SK-N-DZ (cell line): ENCODE data around the gene KRTAP27-1. TPM values are rescaled to one million over a fixed set of nuclear protein-coding genes. Genes with fewer than 3 reads are reported as not detected.

Source experiments
- DNase-seq: peaks from one replicate; pipeline ENCODE4 v3.0.0-alpha.2; 2015; ENCODE audit warnings: low spot score
- polyA plus RNA-seq, 2 experiments: library from polyadenylated mRNA; depleted of rRNA; stranded (reverse); fragments of >200 nt; gene quantifications; 2 replicates each; pipeline ENCODE4 v1.2.3, GENCODE V29; 2014

KRTAP27-1 gene, protein sequence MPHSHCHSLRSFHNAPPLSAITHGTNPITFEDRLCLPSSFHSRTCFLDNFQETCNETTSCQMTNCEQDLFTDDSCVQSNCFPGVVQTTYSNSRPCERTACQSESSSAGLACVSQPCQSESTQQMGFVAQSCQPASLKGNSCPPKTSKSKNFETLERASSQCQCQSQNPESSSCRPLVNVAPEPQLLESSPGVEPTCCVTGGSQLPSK
- polyA plus RNA-seq (2014; cell fraction: cytosol; rRNA removed), result not detected in 2 replicates
- polyA plus RNA-seq (2014; cell fraction: nucleus; rRNA removed), result not detected in 2 replicates

GRCh38 chr21:30337276-30337744, at the start of gene KRTAP27-1:
Gene KRTAP27-1 (minus strand): TSS chr21:30337694. CDS start chr21:30337668, 26 bp downstream.
- DNase-seq, result no peak

DNA sequence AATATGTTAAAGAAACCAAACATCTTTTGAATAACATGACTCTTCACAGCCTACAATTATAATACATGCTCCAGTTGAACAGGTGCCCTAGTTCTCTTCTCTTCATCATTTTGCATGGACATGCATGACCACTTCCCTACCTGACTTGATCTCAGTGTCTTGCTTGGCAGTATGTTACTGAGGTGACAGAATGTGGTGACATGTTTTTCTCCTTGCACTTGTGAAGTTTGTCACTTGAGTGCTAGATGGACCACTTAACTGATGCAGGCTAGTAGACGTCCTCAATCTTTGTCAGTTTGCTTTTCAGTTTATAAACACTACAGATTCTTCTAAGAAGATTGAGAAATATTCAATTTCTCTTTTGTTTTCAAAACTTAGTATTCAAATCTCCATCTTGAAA, 44.7 kb upstream of the KRTAP27-1 start:
- no peak for DNase-seq

GRCh38 chr21:30372139-30372770, 34.8 kb upstream of the KRTAP27-1 start, which contains the start of gene KRTAP13-2:
Gene KRTAP13-2 (minus strand): TSS chr21:30372271. CDS start chr21:30372213, 58 bp downstream.
- DNase-seq, result no peak

- no peak for DNase-seq
These were observed 18.4 kb upstream of the KRTAP27-1 start for GRCh38 chr21:30355906-30356305.

DNA sequence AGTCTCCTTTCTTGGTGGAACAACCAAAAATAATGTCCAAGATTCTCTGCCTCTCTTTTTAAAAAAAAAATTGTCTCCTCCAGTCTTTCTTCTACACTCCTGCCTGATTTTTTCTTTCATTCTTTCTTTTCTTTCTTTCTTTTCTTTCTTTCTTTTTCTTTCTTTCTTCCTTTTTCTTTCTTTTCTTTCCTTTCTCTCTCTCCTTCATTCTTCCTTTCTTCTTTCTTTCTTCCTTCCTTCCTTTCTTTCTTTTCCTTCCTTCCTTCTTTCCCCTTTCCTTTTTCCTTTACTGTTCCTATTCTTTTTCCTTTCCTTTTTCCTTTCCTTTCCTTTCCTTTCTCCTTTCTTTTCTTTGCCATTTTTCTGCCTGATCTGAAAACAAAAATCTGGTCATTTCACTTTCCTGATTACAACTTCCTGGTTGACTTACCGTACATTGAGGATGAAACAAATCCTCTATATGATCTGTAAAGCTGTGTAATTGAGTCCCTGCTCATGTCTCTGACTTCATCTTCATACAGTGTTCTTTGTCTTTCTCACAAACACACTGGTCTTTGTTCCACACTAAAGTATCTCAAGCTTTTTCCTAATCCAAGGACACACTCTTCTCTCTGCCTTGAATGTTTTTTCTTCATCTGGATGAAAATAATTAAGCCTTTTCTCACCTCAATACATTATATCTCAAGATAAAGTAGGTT, 17.0 kb upstream of the KRTAP27-1 start:
- no peak for DNase-seq

DNA sequence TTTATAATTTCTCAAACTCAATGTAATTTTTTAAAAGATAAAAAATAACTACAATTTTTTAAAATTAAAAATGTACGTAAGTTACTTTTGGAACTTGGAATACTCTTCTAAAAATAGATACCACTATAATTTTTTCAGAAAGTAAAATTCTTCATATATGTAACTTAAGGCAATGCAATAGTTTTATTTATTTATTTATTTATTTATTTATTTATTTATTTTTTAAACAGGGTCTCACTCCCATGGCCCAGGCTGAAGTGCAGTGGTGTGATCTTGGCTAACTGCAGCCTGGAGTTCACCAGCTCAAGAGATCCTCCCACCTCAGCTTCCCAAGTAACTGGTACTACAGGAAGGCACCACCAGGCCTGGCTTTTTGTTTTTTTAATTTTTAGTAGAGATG, 14.0 kb upstream of the KRTAP27-1 start:
- no peak for DNase-seq

DNA sequence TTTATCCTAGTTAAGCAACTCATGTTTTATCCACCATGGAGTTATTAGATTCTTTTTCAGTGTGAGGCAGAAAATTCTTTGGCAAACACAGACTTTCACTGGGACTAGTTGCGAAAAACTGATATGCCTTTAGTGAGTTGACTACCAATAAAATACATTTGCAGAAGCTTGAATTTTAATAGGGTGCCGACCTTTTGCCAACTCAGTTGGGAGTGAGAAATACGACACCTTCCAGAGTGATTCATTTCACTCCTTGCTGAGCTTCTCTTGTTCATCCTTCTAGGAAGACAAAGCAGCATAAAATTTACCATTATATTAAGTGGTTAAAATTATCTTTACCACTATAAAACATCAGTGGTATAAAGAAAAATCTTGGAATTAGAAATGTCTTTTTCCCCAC, 12.1 kb upstream of the KRTAP27-1 start:
- DNase-seq, result no peak

- DNase-seq, result no peak
These were observed 11.0 kb upstream of the KRTAP27-1 start, which contains the start of gene KRTAP23-1 for GRCh38 chr21:30348506-30348905. Gene KRTAP23-1 (minus strand): TSS chr21:30348606. CDS start chr21:30348606, 0 bp downstream.

- DNase-seq, result no peak
These were observed 7.5 kb upstream of the KRTAP27-1 start for GRCh38 chr21:30345014-30345413.

GRCh38 chr21:30340714-30341573, 3.5 kb upstream of the KRTAP27-1 start:
- DNase-seq, result peak; percentile 32

DNA sequence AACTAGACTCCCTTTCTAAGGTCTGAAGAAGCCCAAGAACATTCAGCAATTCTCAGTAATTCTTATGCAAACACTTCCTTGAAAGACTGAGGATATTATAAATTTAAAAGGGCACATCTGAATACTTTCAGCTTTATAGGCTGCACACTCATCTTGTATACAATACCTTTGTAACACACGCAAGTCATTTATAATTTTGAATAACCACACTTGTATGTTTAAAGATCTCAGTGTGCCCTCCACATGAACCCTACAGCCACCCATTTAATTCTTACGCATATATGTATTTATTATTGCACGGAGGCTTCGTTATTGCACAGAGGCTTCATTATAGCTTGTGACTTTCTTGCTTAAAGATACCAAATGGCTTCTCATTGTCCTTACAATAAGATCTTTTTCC, 1.2 kb upstream of the KRTAP27-1 start:
- no peak for DNase-seq

GRCh38 chr21:30337772-30338171, 278 bp upstream of the KRTAP27-1 start:
- no peak for DNase-seq

DNA sequence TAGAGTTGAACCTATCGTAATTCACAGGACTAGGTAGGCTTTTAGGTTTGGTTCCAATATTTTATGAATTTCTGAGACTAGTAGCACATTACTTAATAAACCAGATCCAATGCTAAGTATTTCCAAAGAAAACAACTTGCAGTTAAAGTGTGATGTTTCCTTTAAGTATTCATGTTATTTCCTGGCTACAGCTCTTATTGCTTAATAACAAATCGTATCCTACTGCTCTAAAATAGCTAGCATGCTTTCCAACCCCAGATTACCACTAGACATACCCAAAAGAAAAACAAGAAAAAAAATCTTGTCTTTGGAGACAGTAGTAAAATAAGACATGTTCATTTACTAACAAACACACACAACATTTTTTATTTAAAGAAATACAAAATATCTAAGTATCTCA, 898 bp downstream of the KRTAP27-1 start:
- no peak for DNase-seq

DNA sequence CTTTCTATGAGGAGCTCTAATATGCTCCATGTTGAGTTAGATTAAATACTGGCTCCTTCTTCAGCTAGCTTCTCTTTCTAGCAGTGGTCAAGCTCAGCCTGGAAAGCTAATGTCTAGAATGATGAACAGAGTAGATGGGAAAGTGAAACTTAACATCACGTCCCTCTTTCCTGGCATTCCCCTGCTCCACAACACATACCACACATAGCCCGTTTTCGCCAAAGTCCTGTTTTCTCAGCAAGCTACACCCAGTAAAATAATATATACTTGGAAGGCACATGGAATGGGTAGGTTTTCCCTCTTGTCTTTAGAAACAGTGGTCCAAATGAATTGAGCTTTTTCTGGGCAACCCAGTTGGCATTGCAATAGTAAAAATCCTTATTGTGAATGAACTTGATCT, 3.8 kb downstream of the KRTAP27-1 start:
- DNase-seq, result no peak

DNA sequence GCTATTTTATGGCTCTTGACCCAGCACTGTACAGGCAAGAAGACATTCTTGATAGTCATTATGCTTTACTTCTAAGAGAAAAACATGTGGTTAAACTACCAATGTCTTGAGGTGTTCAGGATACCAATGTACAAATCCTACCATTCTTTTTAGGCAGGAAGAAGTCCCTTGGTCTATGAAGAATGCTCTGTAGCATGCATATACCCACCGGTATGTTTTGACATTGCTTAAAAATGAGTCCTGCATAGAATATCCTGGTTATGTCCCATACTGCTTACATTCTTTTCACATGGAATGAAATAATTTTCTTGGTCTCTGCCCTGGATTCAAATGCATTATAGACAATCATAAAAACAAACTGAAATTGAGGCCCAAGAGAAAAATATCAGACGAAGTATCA, 4.8 kb downstream of the KRTAP27-1 start:
- no peak for DNase-seq

DNA sequence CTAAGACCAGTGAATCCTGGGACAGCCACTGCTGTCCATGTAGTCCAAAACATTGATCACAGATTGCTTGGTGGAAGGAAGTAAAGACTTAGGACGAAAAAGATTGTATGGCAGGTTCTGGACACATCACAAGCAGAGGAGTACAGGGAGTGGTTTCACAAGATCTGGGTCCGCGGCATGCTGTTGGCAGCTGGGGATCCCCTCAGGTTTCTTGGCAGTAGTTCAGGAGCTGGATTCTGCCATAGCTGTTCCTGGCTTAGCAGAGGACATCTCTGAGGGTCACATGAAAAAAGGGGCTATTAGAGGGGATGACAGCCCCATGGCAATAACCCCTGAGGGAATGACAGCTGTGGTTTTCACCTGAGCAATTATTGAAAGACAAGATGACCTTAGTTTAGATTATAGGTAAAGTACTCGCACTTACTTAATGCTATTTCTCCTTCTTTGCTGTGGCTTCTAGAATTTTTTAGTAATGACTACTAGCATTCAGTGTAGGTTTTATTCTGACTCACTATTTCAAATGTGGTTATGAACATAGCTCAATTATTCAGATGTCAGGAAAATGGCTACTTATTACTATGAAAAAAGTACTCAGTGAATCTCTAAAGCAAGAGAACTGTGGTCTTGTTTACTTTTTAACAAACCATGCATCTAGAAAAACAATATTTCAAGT, 8.2 kb downstream of the KRTAP27-1 start:
- no peak for DNase-seq

- no peak for DNase-seq
These were observed 11.1 kb downstream of the KRTAP27-1 start for GRCh38 chr21:30326390-30326789.

DNA sequence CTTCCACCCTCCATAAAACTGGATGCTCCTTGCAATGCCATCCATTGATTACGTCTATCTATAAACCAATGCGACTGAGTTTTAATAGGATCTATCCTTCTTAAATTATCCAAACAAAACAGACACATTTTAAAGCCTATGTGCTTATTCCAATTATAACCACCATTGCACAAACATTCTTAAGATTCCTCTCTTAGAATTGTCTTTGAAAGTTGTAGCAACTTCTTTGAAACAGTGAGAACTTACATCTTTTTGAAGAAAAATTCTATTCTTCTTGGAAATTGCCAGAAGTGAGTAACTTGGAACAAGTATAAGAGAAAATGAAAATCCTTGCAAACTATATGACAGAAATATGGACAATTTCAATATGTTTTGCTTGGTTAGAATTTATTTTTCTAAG, 17.3 kb downstream of the KRTAP27-1 start, which contains the start of gene KRTAP26-1:
Gene KRTAP26-1, minus strand, starts transcription at position 101 of the 400 bp plus-strand sequence. CDS start 280 bp downstream, outside the sequence.
- no peak for DNase-seq

- DNase-seq, result no peak
These were observed 21.8 kb downstream of the KRTAP27-1 start for GRCh38 chr21:30315701-30316100.

DNA sequence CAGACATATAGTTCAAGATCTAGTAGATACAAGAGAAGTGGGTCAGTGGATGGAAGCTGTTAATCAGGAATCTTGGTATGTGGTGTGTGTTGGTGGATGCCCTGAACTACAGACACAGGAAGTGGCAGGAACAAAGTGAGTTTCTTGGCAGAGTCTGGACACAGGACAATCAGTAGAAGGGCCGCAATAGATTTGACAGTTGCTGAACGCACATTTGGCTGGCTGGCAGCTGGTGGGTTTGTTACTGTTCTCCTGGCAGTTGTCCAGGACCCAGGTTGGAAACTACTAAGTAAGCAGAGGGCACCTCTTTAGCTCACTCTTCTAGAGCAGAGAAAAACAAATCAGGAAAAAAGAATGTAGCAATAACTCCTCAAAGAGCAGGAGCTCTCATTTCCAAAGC, 30.6 kb downstream of the KRTAP27-1 start:
- no peak for DNase-seq

DNA sequence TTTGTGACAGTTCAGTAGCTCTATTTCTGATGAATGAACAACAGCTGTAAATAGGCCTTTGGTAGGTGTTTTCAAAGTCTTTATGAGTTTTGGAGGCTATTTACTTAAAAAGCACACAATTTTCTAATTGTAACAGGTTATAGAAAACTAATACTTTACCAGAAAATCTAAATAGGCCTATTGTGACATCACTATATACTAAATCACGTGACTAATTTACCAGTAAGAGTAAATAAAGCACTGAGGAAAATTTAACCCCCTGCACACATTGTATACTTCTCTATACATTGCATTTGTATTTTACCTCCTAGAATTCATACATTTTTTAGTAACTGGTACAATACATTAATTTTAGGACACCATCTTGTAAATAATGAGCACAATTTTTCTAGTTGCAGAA, 32.4 kb downstream of the KRTAP27-1 start:
- DNase-seq, result no peak
